DND-41 (cell line): ENCODE data around the gene DIPK2A.

Source experiments
- EZH2 ChIP-seq: IDR thresholded peaks from 3 replicates; pipeline ENCODE4 v1.6.1; 2012; ENCODE audit warnings: borderline replicate concordance, low read depth, mild to moderate bottlenecking, moderate library complexity, low read length, inconsistent platforms; ENCODE audit not compliant: severe bottlenecking
- TF ChIP-seq, protein P1 (sequence below): IDR thresholded peaks from 2 replicates; pipeline ENCODE4 v1.5.1; 2012; ENCODE audit warnings: borderline replicate concordance, low read length, moderate library complexity, mild to moderate bottlenecking; ENCODE audit not compliant: poor library complexity, severe bottlenecking; ENCODE audit errors: extremely low read depth

DNA sequence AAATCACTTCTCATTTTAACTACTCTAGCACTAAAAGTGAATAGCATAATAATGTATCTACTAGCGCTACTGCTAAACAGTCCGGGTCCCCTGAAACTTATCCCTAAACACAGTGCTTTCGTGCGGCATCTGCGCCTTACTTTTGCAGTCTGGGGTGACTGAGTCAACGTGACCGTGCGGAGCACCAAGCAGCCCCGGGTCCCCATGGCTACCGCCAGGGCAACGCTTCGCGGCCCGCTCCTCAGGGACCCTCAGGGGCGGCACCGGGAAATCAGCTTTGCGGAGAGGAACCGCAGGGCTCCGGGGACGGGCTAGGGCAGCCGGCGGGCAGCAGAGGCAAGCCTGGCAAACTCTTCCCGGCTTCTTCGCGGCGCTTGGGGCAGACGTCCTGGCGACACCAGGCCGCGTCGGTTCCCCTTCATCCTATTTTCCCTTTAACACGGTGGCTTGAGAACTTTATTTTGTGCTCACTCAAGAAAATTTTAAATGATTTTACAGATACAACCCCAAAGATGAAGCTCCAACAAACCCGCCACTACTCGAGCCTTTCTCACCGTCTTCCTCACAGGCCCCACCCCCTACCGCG lies 757 bp upstream of the DIPK2A start:
- TF ChIP-seq, protein P1, sequence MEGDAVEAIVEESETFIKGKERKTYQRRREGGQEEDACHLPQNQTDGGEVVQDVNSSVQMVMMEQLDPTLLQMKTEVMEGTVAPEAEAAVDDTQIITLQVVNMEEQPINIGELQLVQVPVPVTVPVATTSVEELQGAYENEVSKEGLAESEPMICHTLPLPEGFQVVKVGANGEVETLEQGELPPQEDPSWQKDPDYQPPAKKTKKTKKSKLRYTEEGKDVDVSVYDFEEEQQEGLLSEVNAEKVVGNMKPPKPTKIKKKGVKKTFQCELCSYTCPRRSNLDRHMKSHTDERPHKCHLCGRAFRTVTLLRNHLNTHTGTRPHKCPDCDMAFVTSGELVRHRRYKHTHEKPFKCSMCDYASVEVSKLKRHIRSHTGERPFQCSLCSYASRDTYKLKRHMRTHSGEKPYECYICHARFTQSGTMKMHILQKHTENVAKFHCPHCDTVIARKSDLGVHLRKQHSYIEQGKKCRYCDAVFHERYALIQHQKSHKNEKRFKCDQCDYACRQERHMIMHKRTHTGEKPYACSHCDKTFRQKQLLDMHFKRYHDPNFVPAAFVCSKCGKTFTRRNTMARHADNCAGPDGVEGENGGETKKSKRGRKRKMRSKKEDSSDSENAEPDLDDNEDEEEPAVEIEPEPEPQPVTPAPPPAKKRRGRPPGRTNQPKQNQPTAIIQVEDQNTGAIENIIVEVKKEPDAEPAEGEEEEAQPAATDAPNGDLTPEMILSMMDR: peak; percentile 11
- no peak for TF ChIP-seq EZH2
